ENCODE data around the gene DDX49.

DDX49 gene

GRCh38 chr19:18975869-18976268 is 56.4 kb downstream of the DDX49 start:
- DNase-seq, result no peak
